ENCODE measurements around the gene DOC2A.
A peak's percentile ranks its signal among the peaks of the same experiment; 100 is the strongest.
"Not testable (repeated sequence)": the region's sequence is repeated elsewhere in the genome, so short reads cannot be mapped to it uniquely, and the experiment has no call there.

The DOC2A gene

DNA sequence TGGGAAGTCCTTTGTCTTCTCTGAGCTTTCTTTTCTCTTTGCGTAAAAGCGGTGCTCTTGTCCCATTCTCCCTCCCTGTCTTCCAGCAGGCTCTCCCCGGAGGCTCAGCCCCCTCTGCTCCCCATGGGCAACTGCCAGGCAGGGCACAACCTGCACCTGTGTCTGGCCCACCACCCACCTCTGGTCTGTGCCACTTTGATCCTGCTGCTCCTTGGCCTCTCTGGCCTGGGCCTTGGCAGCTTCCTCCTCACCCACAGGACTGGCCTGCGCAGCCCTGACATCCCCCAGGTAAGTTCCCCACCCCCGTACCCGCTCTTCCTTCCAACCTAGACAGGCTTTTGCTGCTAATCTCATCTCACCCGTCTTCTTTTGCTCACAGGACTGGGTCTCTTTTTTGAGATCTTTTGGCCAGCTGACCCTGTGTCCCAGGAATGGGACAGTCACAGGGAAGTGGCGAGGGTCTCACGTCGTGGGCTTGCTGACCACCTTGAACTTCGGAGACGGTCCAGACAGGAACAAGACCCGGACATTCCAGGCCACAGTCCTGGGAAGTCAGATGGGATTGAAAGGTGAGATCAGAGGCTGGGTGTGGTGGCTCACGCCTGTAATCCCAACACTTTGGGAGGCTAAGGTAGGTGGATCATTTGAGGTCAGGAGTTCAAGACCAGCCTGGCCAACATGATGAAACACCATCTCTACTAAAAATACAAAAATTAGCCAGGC is 47.6 kb downstream of the DOC2A start:
- no peak for DNase-seq

DNA sequence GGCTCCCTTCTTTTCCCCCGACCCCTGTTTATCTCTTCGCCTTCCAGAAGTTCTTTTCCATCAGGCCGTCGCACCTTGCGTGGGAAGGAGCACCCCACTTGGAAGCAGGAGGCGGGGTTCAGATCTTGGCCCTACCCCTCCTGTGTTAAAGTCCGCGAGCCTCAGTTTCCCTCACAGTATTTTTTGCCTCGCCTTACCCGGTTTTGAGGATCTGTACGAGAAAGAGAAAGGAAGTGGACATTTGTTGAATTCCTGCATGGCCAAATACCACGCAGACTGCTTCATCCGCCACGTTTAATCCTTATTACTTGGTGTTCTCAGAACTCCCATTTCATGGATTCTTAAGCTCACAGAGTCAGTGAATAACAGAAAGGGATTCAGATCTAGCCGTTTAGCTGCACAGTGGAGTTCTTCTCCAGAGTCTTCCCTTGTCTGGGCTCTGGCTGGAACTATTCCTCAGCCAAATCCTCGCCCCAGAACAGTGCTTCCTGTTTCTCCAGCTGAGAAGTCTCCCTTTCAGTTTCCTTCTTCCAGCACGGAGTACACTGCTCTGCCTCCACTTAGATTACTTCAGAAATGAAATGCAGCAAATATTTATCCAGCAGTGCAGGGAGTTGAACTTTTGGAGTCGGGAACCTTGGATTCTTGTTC is 48.4 kb downstream of the DOC2A start:
- DNase-seq, result no peak

DNA sequence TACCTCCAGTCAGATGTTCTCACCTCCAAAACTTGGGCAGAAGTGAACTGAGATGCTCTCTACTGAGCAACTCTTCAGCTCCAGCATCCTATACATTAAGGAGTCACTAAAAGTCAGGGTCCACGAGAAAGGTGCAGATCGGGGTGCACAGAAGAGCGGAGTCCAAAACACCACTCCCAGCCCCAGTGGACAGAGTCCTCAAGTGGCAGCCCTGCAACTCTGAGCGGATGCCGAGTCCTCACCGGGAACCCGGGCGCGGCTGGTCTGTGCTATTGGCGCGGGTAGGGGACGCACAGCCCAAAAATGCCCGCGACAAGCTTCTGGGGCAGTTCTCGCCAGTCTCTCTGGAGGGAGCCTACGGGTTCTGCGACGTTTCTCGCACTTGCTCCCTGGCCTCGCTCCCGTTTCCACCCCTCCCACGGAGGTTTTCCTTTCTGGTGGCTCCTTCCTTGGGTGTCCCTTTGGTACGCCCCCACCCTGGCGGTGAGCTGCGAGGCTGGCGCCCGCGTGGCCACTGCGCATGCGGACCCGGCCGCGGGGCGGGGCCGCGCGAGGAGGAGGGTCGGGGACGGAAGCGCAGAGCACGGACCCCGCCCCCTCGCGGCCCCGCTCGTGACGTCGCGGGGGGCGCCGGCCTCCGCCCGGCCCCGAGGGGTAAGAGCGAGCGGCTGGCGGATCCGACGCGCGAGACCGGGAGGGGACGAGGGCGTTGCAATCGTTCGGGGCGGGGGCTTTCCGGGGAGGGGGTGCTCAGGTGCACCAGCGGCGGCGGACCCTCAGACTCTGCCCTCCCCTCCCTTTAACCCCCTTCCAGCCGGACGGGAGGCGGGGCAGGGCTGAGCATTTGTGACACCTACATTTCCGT is 49.1 kb downstream of the DOC2A start, which contains the start of gene TMEM219:
TSS of gene TMEM219 (plus strand) at position 601 of the 865 bp plus-strand sequence. CDS start 1,065 bp downstream, outside the sequence.
- peak in 1 of 2 experiments; percentile 69 for DNase-seq

- no peak for DNase-seq
Observed at GRCh38 chr16:29961127-29961478, 49.7 kb downstream of the DOC2A start.

DNA sequence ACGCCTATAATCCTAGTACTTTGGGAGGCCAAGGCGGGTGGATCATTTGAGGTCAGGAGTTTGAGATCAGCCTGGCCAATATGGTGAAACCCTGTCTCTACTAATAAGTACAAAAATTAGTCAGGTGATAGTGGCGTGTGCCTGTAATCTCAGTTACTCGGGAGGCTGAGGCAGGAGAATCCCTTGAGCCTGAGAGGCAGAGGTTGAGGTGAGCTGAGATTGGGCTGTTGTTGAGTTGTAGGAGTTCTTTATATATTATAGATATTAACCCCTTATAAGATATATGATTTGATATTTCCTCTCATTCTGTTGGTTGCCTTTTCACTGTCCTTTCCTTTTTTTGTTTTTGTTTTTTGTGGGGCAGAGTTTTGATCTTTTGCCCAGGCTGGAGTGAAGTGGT is 51.0 kb downstream of the DOC2A start:
- DNase-seq, result not testable (repeated sequence)

GRCh38 chr16:29959293-29959692 is 51.5 kb downstream of the DOC2A start:
- DNase-seq, result no peak

- no peak for DNase-seq
Observed at GRCh38 chr16:29958756-29959155, 52.1 kb downstream of the DOC2A start.

Data from cerebellar nuclear complex (tissue), 1 donor.